Thyroid gland (tissue), 4 donors: ENCODE results near the gene CGB2.

ENCODE experiments used
- CTCF ChIP-seq, 6 experiments: fragments of 200-600 bp in 3 of 6; fragments of 450-650 bp in 3 of 6; sonication (generic) in 3 of 6; IDR thresholded peaks; one replicate each; pipeline ENCODE4 v1.5.1; 2016 to 2019; ENCODE audit warnings: antibody characterized with exemption in 6 of 6, mild to moderate bottlenecking in 2 of 6, inconsistent platforms in 1 of 6, moderate library complexity in 1 of 6
- POLR2A ChIP-seq, 2 donors: fragments of 450-650 bp; IDR thresholded peaks; one replicate each; pipeline ENCODE4 v1.6.1; 2017; ENCODE audit warnings: antibody characterized with exemption in 2 of 2, mild to moderate bottlenecking in 2 of 2, moderate library complexity in 1 of 2

GRCh38 chr19:49069026-49069425 is 37.3 kb downstream of the CGB2 start:
- TF ChIP-seq CTCF (IDR thresholded peaks at IDR 0.05) (no peak), POLR2A (IDR thresholded peaks at IDR 0.05) (no peak)
